ENCODE results near the gene ESRRA. TPM values are rescaled to one million over a fixed set of nuclear protein-coding genes. Genes with fewer than 3 reads are reported as not detected.

Gene ESRRA
- total RNA-seq, 4 donors from 2014 or later, result 65.0 to 93.6 (median 74.3) TPM

- Histone ChIP-seq H3K9me3 (no peaks in the 10 kb centered on the region), H3K4me1 (peaks cover 30% of the 10 kb centered on the region), H3K27me3 (no peaks in the 10 kb centered on the region), H3K4me3 (no peak overlapping the region), H3K36me3 (no peaks in the 10 kb centered on the region), H3K27ac (no peak overlapping the region)
- no peak for TF ChIP-seq EP300 (IDR thresholded peaks at IDR 0.05)
- no peak for TF ChIP-seq CTCF (IDR thresholded peaks at IDR 0.05)
- no peak for TF ChIP-seq POLR2AphosphoS5 (IDR thresholded peaks at IDR 0.05)
- no peak for TF ChIP-seq POLR2A (IDR thresholded peaks at IDR 0.05)
- no peak for DNase-seq (ENCODE audit: low spot score in 2 of 2)
- 90% methylated on average over 8 of the region's 8 CpGs for WGBS
Measured at GRCh38 chr11:64333556-64333955, 28.2 kb downstream of the ESRRA start.

GRCh38 chr11:64334764-64335735 lies 29.7 kb downstream of the ESRRA start:
- H3K4me3 ChIP-seq, result no peak overlapping the region
- DNase-seq (ENCODE audit: low spot score in 2 of 2), result no peak
- no peaks in the 10 kb centered on the region for H3K9me3 ChIP-seq
- peaks cover 20% of the 10 kb centered on the region for H3K4me1 ChIP-seq
- TF ChIP-seq POLR2A (IDR thresholded peaks at IDR 0.05) (no peak), POLR2AphosphoS5 (IDR thresholded peaks at IDR 0.05) (peak in 2 of 3 donors; percentile 35 to 70), EP300 (IDR thresholded peaks at IDR 0.05) (no peak), CTCF (IDR thresholded peaks at IDR 0.05) (no peak)
- WGBS, result 39% methylated on average over 13 of the region's 13 CpGs
- H3K36me3 ChIP-seq, result no peaks in the 10 kb centered on the region
- no peaks in the 10 kb centered on the region for H3K27me3 ChIP-seq
- peak overlapping the region; percentile 36 for H3K27ac ChIP-seq

GRCh38 chr11:64337538-64338249 lies 32.4 kb downstream of the ESRRA start:
- H3K4me3 ChIP-seq, result no peak overlapping the region
- H3K27ac ChIP-seq, result no peak overlapping the region
- no peaks in the 10 kb centered on the region for H3K9me3 ChIP-seq
- peaks cover 14% of the 10 kb centered on the region for H3K4me1 ChIP-seq
- DNase-seq (ENCODE audit: low spot score in 2 of 2), result no peak
- no peaks in the 10 kb centered on the region for H3K27me3 ChIP-seq
- 71% methylated on average over 8 of the region's 8 CpGs for whole genome bisulfite sequencing
- TF ChIP-seq EP300 (IDR thresholded peaks at IDR 0.05), result no peak
- no peak for TF ChIP-seq POLR2AphosphoS5 (IDR thresholded peaks at IDR 0.05)
- no peak for TF ChIP-seq POLR2A (IDR thresholded peaks at IDR 0.05)
- TF ChIP-seq CTCF (IDR thresholded peaks at IDR 0.05), result no peak
- H3K36me3 ChIP-seq, result no peaks in the 10 kb centered on the region

- Histone ChIP-seq H3K27ac (no peak overlapping the region), H3K36me3 (no peaks in the 10 kb centered on the region), H3K4me1 (peaks cover 23% of the 10 kb centered on the region), H3K27me3 (no peaks in the 10 kb centered on the region), H3K9me3 (no peaks in the 10 kb centered on the region), H3K4me3 (no peak overlapping the region)
- TF ChIP-seq POLR2A (IDR thresholded peaks at IDR 0.05) (no peak), POLR2AphosphoS5 (IDR thresholded peaks at IDR 0.05) (no peak), EP300 (IDR thresholded peaks at IDR 0.05) (no peak)
- DNase-seq (ENCODE audit: low spot score in 2 of 2), result no peak
- 75% methylated on average over 8 of the region's 8 CpGs for WGBS
Measured at GRCh38 chr11:64338716-64339115, 33.4 kb downstream of the ESRRA start.

- Histone ChIP-seq H3K36me3 (no peaks in the 10 kb centered on the region), H3K4me1 (peaks cover 23% of the 10 kb centered on the region), H3K4me3 (no peak overlapping the region), H3K27ac (no peak overlapping the region), H3K9me3 (no peaks in the 10 kb centered on the region), H3K27me3 (no peaks in the 10 kb centered on the region)
- TF ChIP-seq CTCF (IDR thresholded peaks at IDR 0.05), result no peak
- TF ChIP-seq POLR2AphosphoS5 (IDR thresholded peaks at IDR 0.05), result no peak
- no peak for TF ChIP-seq EP300 (IDR thresholded peaks at IDR 0.05)
- TF ChIP-seq POLR2A (IDR thresholded peaks at IDR 0.05), result no peak
- WGBS, result 71% methylated on average over 4 of the region's 4 CpGs
- DNase-seq (ENCODE audit: low spot score in 2 of 2), result no peak
Measured at GRCh38 chr11:64339286-64339685, 34.0 kb downstream of the ESRRA start.

Data from suprapubic skin (tissue), 4 donors.